GM18517 (cell line): ENCODE data around the gene BPIFB3.
"Not testable (repeated sequence)": the region's sequence is repeated elsewhere in the genome, so short reads cannot be mapped to it uniquely, and the experiment has no call there.

ENCODE experiments used
- ATAC-seq: cut with Tn5 transposase; IDR thresholded peaks from one replicate; pipeline ENCODE4 v1.9.1; 2021; ENCODE audit warnings: mild to moderate bottlenecking, moderate library complexity; ENCODE audit not compliant: unreplicated experiment

Gene BPIFB3

DNA sequence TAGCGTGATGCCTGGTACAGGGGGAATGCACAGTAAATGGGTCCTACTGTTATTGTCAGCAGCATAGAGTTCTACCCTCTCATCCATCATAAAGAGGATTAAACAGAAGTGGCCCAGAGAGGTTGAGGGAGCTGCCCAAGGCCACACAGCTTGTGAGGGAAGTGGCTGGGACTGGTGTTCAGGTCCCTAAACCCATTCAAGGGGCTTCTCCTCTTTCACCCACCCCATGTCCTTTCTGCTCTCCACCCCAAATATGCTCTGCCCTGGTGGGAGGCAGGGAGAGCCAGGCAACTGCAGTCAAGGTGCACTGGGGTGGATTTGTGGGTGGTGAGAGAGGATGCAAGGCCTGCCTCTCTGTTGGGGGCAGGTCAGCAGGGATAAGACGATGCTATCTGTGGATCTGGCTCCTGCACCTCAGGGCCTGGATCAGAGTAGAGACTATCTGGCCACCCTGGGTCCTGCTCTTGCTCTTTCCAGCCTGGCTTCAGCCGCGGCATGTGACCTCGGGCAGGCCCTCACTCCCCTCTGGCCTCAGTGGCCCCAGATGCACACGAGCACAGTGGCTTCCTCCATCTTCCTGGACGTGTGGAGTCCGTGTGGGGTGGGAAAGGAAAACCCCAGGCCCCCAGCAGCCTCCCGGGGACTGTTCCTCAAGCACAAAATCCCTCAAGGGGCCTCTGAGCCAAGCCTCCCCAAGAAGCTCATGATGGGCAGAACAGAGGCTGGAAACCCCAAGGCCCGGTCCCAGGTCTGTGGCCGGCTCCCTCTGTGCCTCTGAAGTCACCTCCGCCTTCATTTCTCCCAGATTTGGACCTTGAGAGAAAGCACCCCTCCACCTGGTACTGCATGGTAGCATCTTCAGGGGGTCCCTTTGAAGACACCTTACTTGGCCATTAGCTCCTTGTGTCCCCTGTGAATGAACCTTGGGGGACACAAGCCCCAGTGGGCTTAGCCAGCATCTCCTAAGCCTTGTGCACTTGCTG, 25.6 kb upstream of the BPIFB3 start:
- no peak for ATAC-seq

- no peak for ATAC-seq
These were observed 24.8 kb upstream of the BPIFB3 start for GRCh38 chr20:33028875-33029274.

DNA sequence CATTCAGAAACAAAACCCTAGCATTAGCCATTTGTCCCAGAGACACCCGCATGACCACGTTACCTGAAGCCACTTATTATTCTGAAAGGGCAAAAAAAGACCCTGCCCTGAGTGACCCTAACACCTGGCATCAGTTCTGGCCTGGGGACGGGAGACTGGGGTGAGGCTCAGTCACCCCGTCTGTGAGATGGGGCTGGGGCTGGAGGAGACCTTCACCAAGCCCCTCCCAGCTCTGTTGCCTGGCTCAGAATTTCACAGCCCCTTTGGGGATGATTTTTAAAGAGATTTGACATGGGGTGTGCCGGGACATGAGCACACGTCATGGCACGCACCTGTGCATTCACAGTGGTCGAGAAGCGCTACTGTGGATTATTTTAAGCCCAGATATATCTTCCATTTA, 23.6 kb upstream of the BPIFB3 start:
- ATAC-seq, result no peak

DNA sequence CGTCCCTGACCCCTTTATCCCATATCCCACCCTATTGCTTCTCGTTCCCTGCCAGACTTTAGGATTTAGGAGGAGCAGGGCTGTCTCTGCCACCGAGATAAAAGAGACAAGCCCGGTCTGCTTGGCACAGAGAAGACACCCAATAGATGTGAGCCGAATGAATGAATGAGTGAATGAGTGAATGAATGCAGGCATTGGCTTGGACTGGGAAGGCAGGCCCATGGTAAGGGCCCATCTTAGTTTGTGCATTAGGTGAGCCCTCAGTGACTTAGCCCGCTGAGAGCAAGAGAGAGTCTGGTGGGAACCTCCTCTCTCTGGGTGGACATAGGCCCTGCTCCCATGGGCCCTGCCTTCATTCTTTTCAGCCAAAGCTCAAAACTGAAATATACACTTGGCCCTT, 23.1 kb upstream of the BPIFB3 start:
- no peak for ATAC-seq

DNA sequence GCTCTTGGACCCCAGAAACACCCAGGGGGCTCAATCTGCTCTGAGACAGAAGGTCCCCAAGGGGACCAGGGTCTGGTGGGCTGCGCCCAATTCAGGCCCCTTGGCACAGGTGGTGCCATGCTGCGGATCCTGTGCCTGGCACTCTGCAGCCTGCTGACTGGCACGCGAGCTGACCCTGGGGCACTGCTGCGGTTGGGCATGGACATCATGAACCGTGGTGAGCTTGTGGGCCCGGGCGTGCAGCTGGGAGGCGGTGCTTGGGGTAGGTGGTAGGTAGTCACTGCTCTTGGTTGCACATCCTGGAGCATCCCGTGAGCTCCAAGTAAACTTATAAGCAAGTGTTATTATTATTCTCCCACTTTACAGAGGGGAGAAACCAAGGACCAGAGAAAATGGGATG, 22.2 kb upstream of the BPIFB3 start, which contains the start of gene BPIFB6:
Gene BPIFB6, plus strand, starts transcription at position 118 of the 400 bp plus-strand sequence. Its CDS starts 0 bp downstream, at position 118.
- ATAC-seq, result no peak

DNA sequence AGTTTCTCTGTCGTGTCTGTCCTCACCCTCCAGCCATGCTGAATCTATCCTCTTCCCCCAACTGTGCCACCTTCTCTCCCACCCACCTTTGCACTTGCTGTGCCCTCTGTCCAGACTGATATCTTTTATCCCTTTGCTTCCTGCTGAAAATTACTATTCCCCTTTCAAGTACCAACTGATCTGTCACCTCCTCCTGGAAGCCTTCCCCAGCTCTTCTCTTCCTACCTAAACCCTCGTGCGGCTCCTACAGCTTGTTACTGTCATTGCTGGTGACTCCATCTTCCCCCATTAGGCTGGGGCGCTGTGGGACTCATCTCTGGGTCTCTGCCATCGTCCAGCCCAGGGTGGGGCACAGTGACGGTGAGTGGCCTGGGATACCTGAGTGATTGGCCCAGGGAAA, 21.1 kb upstream of the BPIFB3 start:
- no peak for ATAC-seq

DNA sequence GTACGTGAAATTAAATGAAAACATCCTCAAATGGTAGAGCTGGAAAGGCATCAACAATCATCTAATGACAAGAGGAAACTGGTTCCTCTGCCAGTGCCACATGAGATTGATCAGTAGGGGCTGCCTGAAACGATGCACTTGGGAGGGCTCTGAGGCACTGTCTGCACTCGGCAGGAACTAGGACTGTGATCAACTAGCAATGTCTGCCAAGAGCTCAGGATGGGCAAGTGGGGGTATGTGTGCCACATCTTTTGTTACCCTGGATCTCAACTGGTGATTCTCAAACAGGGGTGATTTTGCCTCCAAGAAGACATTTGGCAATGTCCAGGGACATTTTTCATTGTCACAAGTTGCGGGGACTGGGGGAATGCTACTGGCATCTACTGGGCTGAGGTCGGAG, 20.3 kb upstream of the BPIFB3 start:
- no peak for ATAC-seq

DNA sequence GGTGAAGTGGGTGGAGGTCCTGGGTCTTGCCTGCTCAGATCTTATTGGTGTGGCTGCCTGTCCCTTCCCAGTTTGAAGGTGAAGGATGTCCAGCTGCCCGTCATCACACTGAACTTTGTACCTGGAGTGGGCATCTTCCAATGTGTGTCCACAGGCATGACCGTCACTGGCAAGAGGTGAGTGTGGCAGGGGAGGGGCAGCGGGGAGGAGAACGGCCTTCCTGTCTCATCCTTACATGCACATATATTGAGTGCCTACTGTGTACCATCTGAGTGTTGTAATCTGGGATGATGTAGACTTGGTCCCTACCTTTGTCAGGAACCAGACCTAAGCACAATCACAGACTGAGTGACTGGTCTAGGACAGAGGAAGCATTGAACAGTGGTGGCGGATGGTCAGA, 19.6 kb upstream of the BPIFB3 start:
- no peak for ATAC-seq

DNA sequence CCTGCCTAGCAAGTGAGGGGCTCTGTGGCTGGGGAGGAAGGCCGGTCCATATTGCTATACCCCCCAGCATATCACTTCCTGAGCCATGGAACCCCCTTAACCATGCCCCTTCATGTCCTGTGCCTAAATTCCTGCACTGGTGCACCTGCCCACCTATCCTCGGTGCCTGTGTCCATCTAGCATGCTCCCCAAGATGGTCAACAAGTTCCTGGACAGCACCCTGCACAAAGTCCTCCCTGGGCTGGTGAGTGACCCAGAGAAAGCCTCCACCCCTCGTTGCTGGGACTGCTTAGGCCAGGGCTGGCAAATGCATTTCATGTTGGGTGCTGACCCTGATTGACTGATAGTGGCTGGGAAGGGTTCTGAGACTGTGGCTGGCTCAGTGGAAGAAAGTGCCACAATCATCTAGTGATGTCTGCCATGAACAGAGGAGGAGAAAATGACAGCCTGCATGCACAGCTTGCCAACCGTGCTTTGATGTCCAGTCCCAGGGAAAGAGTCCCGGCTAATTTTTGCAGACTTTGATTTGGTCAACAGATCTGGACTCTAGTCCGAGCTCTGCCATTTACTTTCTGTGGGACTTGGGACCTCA, 18.7 kb upstream of the BPIFB3 start:
- no peak for ATAC-seq

DNA sequence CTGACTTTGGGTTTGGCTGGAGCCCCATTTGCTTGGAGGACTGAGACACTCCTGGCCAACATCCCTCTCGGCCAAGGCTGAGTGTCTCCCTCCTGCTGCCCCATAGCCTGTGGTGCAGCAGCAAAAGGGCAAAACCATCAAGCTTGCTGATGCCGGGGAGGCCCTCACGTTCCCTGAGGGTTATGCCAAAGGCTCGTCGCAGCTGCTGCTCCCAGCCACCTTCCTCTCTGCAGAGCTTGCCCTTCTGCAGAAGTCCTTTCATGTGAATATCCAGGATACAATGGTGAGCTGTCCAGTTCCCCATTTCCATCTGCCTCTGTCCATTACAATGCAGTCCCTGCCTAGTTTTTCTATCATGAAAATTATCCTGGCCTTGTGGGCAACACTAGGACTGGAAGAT, 16.2 kb upstream of the BPIFB3 start:
- no peak for ATAC-seq

GRCh38 chr20:33038243-33038642, 15.5 kb upstream of the BPIFB3 start:
- no peak for ATAC-seq

DNA sequence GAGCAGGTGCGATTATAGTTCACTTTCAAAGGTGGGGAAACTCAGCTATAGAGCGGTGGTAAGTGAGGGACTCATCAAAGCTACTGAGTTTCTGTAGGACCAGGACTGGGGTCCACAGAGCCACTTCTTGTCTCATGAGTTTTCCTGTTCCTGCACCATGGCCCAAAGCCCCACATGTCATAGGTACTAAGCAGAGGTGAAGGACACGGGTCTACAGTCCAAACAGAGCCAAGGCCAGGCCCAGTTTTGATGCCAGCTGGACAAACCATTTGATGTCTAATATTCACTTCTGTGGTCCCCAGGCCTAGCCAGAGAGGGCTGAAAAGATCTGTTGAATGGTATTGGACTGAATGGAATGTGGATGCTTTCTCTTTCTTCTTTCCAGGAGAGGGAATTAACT, 11.3 kb upstream of the BPIFB3 start:
- ATAC-seq, result no peak

DNA sequence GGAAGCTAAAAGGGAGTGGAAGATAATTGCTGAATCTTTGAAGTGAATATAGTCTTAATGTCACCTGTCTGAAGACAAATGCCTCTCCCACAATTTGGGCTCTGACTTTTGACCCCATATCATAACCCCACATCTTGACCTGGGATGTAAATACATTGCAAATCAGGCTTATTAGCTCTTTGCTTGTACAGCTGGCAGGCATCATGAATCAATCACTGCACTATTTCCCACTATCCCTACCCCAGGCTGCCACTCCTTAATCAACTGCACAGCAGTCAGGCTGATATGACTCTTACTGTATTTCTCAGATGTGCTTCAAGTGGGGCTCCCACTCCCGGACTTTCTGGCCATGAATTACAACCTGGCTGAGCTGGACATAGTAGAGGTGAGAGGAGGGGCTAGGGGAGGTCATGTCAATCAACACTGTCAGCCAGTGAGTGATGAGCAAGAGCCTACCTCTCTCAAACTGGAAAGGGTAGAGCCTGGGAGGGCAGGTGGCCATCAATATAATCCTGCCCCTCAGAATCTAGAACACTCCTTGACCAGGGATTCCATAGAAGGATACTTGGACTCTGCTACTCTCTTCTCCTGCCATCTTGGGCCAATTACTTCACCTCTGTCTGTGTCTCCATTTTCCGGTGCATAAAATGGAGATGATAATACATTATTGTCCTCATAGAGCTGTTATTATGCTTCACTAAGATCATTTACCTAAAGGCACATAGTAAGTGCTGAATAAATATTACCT, 10.5 kb upstream of the BPIFB3 start:
- ATAC-seq, result no peak

DNA sequence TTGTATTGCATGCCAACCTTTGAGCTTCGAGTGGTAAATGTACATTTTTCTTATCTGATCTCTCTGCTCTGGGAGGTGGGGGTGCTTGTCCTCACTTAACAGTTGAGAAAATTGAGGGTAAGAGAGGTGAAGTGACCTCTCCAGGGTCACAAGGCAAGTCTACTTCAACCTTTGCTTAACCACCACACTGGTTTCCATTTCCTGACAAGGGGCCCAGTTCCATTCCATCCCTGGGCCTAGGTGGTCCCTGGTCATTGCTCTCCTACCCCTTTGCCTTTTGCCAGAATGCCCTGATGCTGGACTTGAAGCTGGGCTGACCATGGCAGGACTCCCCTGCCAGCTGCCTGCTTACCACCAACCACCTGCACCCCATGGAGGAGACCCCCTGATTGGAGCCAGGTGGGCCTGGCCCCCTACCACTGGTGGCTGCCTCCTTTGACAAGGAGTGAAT, 9.9 kb upstream of the BPIFB3 start:
- no peak for ATAC-seq

GRCh38 chr20:33045129-33045721, 8.5 kb upstream of the BPIFB3 start:
- ATAC-seq, result not testable (repeated sequence)

DNA sequence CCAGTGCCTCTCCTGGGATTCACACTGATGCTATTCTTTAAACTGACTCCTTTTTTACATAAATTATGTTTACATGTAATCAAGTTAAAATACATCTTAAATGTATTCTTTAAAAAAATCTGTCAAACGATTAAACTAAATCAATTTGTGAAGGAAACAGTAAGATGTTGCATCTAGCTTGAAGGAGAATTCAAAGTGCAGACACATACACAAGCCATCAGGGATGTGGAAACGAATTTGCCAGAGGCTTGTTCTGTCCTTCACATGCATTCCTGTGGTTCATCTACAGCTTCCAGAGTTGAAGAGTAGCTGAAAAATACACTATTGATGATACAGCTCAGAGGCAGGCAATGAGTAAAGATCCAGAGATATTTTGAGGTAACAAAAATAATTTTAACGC, 7.3 kb upstream of the BPIFB3 start:
- no peak for ATAC-seq

GRCh38 chr20:33051333-33051732, 2.4 kb upstream of the BPIFB3 start:
- no peak for ATAC-seq

- ATAC-seq, result no peak
These were observed 678 bp downstream of the BPIFB3 start for GRCh38 chr20:33054381-33054780.

DNA sequence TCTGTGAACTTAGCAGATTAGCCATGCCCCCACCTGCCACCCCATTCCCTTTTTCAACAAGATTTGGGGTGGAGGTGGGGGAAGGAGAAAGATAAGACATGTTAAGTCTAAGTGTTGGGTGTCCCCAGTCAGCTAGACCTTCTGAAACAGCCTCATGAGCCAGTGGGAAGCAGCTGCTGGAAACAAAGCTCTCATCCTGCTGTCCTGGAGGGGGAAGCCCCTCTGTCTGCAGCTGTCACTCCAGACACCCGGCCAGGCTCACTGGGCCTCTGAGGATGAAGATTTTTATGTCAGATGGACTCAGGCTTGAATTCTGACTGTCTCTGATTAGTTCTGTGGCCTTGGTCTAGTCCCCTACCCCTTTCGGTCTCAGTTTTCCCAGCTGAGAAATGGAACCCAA, 1.1 kb downstream of the BPIFB3 start:
- ATAC-seq, result no peak

DNA sequence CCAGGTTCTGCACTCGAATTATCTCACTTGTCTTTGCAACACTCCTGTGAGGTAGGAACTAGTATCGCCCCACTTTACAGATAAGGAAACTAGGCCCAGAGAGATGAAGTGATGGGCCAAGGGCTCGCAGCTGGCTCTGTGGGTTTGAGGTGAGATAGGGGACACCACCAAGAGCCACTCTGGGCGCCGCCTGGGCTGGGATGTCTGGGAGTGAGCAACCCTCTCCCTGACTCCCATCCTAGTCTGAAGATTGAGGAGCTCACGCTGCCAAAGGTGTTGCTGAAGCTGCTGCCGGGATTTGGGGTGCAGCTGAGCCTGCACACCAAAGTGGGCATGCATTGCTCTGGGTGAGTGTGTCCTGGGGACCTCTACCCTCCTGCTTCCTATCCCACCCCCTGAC, 5.4 kb downstream of the BPIFB3 start:
- no peak for ATAC-seq

- no peak for ATAC-seq
These were observed 6.2 kb downstream of the BPIFB3 start for GRCh38 chr20:33059741-33060390.
